Cardiac muscle cell (in vitro differentiated cells and primary cell): ENCODE measurements around the gene CST4. TPM values are rescaled to one million over a fixed set of nuclear protein-coding genes. Genes with fewer than 3 reads are reported as not detected.
"Not testable (repeated sequence)": the region's sequence is repeated elsewhere in the genome, so short reads cannot be mapped to it uniquely, and the experiment has no call there.

Experiments
- DNase-seq, 2 donors: peaks; one replicate each; pipeline versions ENCODE4 v3.0.0 to v3.0.0-alpha.2; 2010 to 2017; ENCODE audit warnings: low read depth in 1 of 2, low spot score in 1 of 2
- H3K27ac ChIP-seq: fragments of 200-600 bp; sonication (generic); 2 replicates; pipeline ENCODE4 v1.5.1; 2016
- H3K27me3 ChIP-seq: fragments of 200-600 bp; sonication (generic); 2 replicates; pipeline ENCODE4 v1.6.0; 2016; ENCODE audit warnings: control low read depth
- H3K36me3 ChIP-seq: fragments of 200-600 bp; sonication (generic); 2 replicates; pipeline ENCODE4 v1.5.1; 2016; ENCODE audit warnings: control low read depth
- H3K4me1 ChIP-seq: fragments of 200-600 bp; sonication (generic); 2 replicates; pipeline ENCODE4 v1.8.1; 2017; ENCODE audit warnings: low read depth, mild to moderate bottlenecking, mixed run types
- H3K4me3 ChIP-seq: fragments of 200-600 bp; sonication (generic); 2 replicates; pipeline ENCODE4 v1.5.1; 2016; ENCODE audit warnings: mild to moderate bottlenecking
- H3K9me3 ChIP-seq: fragments of 200-600 bp; sonication (generic); 2 replicates; pipeline ENCODE4 v1.5.1; 2017; ENCODE audit warnings: low read depth, mild to moderate bottlenecking, control low read depth
- polyA plus RNA-seq: library from polyadenylated mRNA; unstranded; fragments of >200 nt; fragmentation: Nextera tagmentation; extraction: Ambion mirVana; gene quantifications from 2 replicates; pipeline ENCODE4 v1.2.1, GENCODE V29; 2016
- total RNA-seq: library from RNA; depleted of rRNA; stranded (reverse); fragments of >200 nt; gene quantifications from 2 replicates; pipeline ENCODE4 v1.2.3, GENCODE V29; 2016
- TF ChIP-seq, protein P1 (sequence below): IDR thresholded peaks from 2 replicates; pipeline ENCODE4 v1.5.1; 2012; ENCODE audit warnings: low read depth, mild to moderate bottlenecking, low read length

The CST4 gene, protein sequence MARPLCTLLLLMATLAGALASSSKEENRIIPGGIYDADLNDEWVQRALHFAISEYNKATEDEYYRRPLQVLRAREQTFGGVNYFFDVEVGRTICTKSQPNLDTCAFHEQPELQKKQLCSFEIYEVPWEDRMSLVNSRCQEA
- total RNA-seq (not detected in 2 replicates), polyA plus RNA-seq (not detected in 2 replicates)

DNA sequence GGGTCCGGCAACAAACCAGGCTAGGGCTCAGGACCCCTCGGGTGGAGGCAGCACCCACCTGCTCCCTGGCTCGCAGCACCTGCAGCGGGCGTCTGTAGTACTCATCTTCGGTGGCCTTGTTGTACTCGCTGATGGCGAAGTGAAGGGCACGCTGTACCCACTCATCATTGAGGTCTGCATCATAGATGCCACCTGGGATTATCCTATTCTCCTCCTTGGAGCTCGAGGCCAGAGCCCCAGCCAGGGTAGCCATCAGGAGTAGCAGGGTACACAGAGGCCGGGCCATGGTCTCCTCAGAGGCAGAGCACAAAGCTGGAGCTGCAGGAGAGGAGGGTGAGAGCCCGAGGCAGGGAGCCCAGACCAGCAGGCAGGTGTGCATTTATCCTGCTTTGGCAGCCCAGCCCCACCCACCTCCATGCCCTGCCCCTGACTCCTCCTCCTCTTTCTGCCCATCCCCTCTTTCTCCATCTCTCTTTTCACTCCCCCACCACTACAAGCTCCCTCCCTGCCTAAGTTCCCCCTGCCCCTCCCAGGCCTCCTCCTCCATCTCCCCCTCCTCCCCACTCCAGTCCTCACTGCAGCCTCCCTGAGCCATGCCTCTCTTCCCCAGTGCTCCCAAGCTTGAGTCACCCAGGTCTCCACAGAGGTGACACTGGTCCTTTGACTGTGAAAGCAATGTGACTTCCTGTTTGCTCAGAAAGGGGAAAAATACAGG, at the start of gene CST4:
Gene CST4 (minus strand): TSS at position 355 of the 715 bp plus-strand sequence. CDS start 69 bp downstream, at position 286.
- DNase-seq, H3K27me3 ChIP-seq, H3K27ac ChIP-seq, H3K36me3 ChIP-seq, H3K4me1 ChIP-seq, H3K4me3 ChIP-seq, H3K9me3 ChIP-seq: not testable (repeated sequence)

DNA sequence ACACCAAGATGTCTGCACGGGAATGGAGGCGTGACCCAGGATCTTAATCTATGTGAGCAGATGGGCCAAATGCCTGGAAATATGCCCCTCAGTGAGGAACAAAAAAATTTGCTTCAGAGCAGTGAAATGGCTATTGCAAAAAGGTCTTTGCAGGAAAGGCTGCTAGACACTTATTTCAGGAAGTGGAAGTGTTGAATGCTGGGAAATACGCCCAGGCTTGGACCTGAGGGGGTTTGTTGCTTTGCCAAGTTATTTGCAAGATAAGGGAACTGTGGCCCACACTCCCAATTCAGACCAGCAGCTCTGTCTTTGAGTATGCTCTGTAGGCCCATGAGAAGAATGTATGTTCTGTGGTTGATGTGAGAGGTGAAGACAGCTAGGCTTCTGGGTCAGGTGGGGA, 46.6 kb upstream of the CST4 start:
- not testable (repeated sequence) for H3K36me3 ChIP-seq, H3K27ac ChIP-seq, H3K4me3 ChIP-seq, H3K9me3 ChIP-seq, H3K4me1 ChIP-seq, H3K27me3 ChIP-seq
- peak in 1 of 2 donors; percentile 21 for DNase-seq

DNA sequence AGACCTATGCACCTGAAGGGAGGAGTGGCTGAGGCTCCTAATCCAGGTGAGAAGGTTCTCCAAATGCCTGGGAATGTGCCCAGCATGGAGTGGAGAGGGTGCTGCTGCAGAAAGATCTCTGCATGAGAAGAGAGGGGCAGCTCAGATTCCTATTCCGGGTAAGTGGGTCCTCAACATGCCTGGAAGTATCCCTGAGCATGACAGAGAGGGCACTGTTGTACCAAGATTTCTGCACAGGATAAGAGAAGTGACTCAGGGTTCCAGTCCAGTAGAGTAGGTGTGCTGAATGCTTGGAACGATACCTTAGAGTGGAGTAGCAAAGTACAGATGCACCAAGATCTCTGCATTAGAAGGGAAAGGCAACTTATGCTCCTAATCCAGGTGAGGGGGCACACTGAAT, 46.1 kb upstream of the CST4 start:
- not testable (repeated sequence) for H3K4me3 ChIP-seq, H3K27ac ChIP-seq, H3K4me1 ChIP-seq, H3K9me3 ChIP-seq, DNase-seq, H3K36me3 ChIP-seq, H3K27me3 ChIP-seq

DNA sequence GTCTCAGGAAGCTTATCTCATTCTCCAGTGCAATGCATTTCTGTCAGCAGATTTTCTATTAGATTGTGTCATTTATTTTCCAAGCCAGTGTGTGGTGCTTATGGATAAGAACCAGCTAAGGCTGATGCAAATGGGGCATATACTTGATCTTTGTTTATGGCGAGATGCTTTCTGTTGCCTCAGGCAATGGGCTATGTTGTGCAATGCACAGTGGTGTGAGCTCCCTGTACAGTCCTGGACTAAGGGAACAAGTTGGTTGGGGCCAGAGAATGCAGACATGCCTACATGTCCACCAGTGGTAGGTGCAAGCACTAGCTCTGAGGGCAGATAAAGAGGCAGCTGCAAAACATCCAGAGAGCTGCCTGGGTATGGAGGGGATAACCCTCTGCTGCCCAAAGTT, 45.6 kb upstream of the CST4 start:
- DNase-seq, H3K9me3 ChIP-seq: not testable (repeated sequence)

DNA sequence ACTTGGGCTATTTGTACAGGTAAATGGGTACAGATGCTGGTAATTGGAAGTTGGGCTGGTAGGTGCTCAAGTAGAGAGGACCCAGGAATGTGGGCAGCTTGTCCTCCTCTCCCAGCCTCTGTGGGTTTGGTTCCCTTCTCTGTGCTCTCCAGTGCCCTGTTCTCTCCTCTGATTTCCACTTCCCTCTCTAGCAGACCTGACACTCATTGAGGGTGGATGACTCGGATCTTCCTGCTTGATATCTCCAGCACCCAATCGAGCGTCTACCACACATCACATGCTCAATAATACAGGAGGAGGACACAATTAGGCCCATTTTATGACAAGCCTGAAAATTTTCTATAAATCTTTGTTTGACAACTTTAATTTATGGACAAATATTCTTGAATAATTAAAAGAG, 38.2 kb upstream of the CST4 start:
- Histone ChIP-seq H3K36me3 (no peaks in the 10 kb centered on the region), H3K4me1 (no peaks in the 10 kb centered on the region), H3K4me3 (no peak overlapping the region), H3K9me3 (no peaks in the 10 kb centered on the region), H3K27ac (no peak overlapping the region), H3K27me3 (no peaks in the 10 kb centered on the region)
- DNase-seq: no peak
- TF ChIP-seq, protein P1, sequence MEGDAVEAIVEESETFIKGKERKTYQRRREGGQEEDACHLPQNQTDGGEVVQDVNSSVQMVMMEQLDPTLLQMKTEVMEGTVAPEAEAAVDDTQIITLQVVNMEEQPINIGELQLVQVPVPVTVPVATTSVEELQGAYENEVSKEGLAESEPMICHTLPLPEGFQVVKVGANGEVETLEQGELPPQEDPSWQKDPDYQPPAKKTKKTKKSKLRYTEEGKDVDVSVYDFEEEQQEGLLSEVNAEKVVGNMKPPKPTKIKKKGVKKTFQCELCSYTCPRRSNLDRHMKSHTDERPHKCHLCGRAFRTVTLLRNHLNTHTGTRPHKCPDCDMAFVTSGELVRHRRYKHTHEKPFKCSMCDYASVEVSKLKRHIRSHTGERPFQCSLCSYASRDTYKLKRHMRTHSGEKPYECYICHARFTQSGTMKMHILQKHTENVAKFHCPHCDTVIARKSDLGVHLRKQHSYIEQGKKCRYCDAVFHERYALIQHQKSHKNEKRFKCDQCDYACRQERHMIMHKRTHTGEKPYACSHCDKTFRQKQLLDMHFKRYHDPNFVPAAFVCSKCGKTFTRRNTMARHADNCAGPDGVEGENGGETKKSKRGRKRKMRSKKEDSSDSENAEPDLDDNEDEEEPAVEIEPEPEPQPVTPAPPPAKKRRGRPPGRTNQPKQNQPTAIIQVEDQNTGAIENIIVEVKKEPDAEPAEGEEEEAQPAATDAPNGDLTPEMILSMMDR: no peak

More for the DNA sequence above, 45.6 kb upstream of the CST4 start:
- H3K27ac ChIP-seq, H3K27me3 ChIP-seq, H3K36me3 ChIP-seq, H3K4me1 ChIP-seq, H3K4me3 ChIP-seq: not testable (repeated sequence)

DNA sequence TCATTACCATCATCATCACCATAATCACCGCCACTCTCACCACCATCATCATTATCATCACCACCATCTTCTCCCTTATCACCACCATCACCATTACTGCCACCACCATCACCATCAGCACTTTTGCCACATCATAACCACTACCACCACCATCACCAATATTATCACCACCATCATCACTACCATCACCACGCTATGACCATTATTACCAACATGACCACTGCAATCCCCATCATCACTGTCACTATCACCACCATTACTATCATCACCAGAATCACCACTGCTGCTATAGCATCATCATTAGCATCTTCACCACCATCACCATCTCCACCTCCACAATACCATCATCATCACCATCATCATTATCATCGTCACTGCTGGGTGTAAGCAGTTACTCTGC, 36.3 kb upstream of the CST4 start:
- no peak overlapping the region for H3K27ac ChIP-seq
- DNase-seq: no peak
- TF ChIP-seq, protein P1: no peak

DNA sequence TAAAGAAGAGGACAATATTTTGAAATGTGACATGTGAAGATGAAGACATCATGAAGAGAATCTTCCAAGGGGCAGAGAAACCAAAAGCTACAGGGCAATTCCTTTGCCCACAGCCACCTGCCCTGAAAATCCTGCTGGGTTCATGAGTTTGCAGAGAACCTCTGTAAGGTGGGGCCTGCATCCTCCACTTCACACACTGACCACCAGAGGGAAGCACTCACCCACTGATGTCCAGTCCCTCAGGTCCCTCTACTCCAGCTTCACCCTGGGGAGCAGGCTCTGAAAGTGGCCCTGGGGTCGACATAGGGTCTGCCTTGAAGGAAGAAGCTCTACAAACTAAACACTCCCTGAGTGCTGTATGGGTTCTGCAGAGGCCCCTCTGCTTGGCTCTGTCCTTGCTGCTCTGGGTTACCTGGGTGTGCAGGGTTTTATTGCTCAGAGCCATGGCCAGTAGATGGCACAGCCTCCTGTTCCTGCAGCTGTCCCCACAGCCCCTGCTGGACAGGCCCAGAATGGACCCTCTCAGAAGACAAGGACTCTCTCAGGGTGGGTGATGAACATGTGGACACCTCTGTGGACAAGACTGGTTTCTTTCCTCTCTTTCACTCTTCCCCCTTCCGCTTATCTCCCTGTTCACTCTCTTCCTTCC, 34.9 kb upstream of the CST4 start:
- not testable (repeated sequence) for H3K9me3 ChIP-seq, H3K4me1 ChIP-seq, H3K36me3 ChIP-seq, H3K27ac ChIP-seq, H3K27me3 ChIP-seq, H3K4me3 ChIP-seq
- peak; percentile 4 to 6 for DNase-seq
- TF ChIP-seq, protein P1: peak; percentile 50

More for the DNA sequence above, 36.3 kb upstream of the CST4 start:
- Histone ChIP-seq H3K4me3 (no peak overlapping the region), H3K4me1 (no peaks in the 10 kb centered on the region), H3K27me3 (no peaks in the 10 kb centered on the region), H3K9me3 (no peaks in the 10 kb centered on the region), H3K36me3 (no peaks in the 10 kb centered on the region)

DNA sequence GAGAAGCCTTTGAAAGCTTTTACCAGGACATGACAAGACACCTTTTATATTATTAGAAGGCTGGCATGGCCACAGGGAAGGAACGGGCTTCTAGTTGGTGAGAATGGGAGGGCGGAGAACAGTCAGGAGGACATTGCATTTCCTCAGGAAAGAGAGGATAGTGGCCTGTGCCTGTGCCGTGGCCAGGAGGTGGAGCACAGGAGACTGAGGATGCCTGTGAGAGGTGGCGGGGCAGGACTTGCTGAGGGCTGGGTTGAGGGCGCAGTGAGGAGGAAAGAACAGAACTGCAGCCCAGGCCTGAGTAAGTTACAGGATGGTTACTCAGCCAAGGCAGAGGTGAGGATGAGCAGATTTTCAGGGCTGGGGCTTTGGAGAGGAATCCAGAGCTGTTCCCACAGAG, 34.0 kb upstream of the CST4 start:
- not testable (repeated sequence) for H3K27ac ChIP-seq

More for the DNA sequence above, 34.0 kb upstream of the CST4 start:
- not testable (repeated sequence) for DNase-seq, H3K9me3 ChIP-seq, H3K27me3 ChIP-seq, H3K4me1 ChIP-seq, H3K36me3 ChIP-seq, H3K4me3 ChIP-seq
